ENCODE results near the gene RGS3.

DNA sequence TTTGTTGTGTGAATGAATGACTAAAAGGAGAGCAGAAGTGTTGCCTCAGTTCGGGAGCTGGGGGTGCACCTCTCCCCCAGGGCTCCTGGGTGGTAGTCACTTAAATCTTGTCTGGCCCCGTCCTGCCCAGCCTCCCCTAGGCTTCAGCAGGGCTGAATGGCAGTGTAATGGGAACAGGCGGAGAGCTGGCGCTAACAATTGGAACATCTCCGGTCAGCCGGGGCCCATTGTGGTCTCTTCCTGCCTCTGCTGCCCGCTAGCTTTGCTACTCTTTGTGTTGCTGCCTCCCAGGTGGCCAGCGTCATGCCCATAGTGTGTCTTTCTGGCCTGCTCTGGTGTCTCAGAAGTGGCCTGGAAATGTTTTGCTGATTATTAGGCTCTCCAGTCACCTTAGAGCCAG lies 62.3 kb downstream of the RGS3 start:
- TF ChIP-seq CTCF (IDR thresholded peaks at IDR 0.05; ENCODE audit: insufficient read depth, low read depth, low read length) (no peak), EZH2 (IDR thresholded peaks at IDR 0.05; ENCODE audit: insufficient read depth, low read length) (no peak)

Measured in astrocyte (in vitro differentiated cells and primary cell).